GM12875 (cell line): ENCODE results near the gene CRACR2B.
A peak's percentile ranks its signal among the peaks of the same experiment; 100 is the strongest.

Experiments used
- H3K4me3 ChIP-seq: one replicate; pipeline ENCODE4 v1.5.1; 2011; ENCODE audit warnings: low read depth, low read length, control low read depth
- TF ChIP-seq, protein P1 (sequence below): IDR thresholded peaks from 2 replicates; pipeline ENCODE4 v1.5.1; 2011; ENCODE audit warnings: low read depth, mild to moderate bottlenecking, control low read depth, inconsistent platforms, low read length, moderate library complexity, borderline replicate concordance; ENCODE audit not compliant: insufficient read depth

Gene CRACR2B

DNA sequence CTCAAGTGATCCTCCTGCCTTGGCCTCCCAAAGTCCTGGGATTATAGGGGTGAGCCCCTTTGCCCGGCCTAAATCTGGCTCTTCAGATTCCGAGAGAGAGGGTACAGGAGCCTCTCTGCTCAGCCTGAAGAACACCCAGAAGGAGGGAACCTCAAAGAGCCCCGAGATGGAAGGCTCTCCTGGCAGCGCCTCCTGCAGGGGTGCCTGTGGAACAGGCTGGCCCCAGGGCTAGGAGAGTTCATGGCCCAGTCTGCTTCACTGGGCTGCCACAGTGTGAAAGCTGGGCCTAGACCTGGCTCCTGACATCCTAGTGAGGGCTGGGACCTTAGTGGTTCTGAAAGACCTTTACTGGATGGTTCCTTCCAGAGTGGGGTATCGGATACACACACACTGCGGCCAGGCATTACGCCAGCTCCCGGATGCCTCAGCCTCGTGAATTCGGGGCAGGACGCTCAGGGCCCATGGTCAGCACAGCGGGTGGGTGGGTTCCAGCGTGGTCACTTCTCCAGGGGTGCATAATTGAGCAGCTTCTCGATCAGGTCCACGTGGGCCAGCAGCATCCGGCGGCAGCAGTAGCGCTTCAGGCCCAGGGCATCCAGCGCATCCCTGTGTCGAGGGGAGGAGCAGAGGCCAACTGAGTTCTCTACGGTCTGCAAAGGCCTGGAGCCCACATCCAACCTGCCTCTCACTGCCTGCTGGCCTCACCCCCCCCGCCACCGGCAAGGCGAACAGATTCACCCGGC is 12.3 kb downstream of the CRACR2B start:
- TF ChIP-seq, protein P1, sequence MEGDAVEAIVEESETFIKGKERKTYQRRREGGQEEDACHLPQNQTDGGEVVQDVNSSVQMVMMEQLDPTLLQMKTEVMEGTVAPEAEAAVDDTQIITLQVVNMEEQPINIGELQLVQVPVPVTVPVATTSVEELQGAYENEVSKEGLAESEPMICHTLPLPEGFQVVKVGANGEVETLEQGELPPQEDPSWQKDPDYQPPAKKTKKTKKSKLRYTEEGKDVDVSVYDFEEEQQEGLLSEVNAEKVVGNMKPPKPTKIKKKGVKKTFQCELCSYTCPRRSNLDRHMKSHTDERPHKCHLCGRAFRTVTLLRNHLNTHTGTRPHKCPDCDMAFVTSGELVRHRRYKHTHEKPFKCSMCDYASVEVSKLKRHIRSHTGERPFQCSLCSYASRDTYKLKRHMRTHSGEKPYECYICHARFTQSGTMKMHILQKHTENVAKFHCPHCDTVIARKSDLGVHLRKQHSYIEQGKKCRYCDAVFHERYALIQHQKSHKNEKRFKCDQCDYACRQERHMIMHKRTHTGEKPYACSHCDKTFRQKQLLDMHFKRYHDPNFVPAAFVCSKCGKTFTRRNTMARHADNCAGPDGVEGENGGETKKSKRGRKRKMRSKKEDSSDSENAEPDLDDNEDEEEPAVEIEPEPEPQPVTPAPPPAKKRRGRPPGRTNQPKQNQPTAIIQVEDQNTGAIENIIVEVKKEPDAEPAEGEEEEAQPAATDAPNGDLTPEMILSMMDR, result peak; percentile 30; the same call in 1 of the 2 replicates
- H3K4me3 ChIP-seq, result no peak overlapping the region

DNA sequence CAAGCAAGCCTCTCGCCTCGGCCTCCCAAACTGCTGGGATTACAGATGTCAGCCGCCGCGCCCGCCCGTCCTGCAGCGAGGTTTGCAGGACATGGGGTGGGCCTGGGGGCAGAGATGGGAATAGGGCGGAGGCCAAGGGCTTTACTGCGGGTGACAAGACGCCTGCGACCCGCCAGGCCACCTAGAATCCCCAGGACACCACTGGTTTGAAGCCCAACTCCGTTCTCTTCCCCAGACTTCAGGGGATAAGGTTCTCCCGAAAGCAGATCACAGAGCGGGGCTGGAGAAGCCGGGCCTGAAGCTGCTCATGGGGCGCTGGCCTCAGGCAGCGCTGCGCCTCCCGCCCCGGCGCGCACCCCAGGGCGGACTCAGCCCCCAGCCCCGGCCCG is 14.3 kb downstream of the CRACR2B start:
- TF ChIP-seq, protein P1, result no peak
- peak overlapping the region; percentile 97 for H3K4me3 ChIP-seq

DNA sequence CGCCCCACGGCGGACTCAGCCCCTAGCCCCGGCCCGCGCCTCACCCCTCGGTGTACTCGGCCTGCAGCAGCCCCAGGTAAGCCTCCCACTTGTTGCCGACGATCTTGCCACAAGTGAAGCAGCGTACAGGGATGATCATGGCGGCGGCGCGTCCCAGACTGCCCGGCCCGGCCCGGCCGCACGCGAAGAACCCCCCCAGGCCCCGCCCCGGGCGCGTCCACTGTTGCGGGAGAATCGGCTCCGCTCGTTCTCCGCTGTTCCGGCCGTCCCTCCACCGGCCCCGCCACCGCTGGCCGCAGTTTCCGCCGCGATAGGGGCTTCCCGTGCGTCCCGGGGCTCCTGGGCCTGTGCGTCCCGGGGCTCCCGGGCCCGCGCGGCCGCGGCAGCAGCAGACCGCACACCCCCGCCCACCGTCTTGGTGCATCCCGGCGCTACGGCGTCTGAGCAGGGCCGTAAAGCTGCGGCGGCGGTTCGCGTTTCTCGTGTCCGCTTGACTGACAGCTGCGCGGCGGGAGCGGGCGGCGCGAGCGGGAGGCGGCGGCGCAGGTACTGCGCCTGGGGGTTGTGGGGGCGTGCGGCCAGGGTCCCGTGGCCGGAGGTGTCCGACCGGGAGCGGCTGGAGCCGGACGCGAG is 14.8 kb downstream of the CRACR2B start, which contains the start of the genes POLR2L and TSPAN4:
TSS of gene POLR2L (minus strand) at position 160 of the 633 bp plus-strand sequence. CDS start at position 139, 21 bp downstream.
TSS of gene TSPAN4 (plus strand) at position 483 of the 633 bp plus-strand sequence. CDS start 7,453 bp downstream, outside the sequence.
- peak within 1 kb of the TSS; percentile 97 for H3K4me3 ChIP-seq
- TF ChIP-seq, protein P1, result no peak

DNA sequence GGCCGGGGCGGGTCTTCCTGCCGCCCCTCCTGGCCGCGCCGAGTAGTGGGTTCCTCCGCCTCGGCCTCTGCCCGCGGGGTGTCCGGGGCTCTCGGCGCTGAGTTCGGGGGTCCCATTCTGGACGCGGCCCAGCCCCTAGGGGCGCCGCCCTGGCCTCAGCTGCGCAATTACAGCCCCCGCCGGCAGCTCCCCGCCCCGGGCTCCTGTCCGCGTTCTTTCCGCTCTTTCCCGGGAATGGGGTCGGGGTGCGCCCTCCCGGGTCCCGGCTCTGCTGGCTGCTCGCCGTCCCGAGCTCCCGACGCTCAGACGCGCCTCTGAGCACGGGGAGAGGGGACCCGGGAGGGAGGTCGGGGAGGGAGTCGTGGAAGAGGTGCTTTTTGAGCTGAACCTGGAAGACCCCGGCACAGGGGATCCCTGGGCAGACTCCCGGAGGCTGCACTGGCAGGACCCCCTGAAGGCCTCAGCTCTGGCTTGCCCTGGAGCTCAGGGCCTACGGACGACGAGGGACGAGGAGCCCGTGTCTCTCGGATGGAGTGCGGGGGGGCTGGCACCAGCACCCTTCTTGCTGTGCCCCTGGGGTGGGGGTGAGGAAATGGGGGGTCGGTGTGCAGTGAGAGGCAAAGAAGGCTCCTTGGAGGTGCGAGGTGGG is 15.5 kb downstream of the CRACR2B start:
- peak overlapping the region; percentile 97 for H3K4me3 ChIP-seq
- TF ChIP-seq, protein P1, result peak; percentile 15; the same call in 1 of the 2 replicates

DNA sequence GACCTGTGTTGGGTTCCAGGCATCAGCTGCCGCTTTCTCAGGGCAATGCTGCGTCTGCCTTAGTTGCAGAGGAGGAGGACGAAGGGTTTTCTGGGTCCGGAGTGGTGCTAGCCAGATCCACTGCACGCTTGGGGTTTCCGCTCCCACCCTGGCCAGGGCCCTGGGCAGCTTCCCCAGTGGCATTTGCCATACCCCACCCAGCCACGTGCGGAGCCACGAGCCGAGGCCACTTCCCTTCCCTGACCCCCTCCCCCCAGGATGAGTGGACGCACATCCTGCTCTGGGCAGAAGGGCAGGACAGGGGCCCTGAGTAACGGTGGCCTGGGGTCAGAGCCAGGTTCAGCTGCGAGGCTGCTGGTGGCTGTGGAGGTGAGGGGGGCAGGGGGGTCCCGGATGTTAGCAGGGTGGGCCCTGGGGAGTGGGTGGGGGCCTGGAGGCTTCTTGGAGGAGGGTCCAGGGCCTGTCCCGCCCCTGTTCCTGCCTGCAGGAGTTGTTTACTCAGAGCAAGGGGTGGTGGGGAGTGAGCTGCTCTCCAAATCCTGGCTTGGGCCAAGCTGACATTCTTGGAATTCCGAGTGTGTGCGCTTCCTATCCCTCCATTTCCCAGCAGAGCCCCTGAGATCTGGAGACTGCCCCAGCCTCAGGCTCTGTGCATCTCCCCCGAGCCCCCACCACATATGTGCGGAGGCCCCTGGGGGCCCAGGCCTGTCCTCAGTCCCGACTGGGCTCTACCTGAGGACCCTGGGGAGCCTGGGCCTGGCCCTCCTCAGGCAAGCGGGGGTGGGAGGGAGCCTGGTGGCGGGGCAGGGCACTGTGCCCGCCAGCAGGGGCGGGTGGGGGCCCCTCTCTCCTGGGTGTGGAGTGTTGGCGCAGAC is 16.3 kb downstream of the CRACR2B start:
- TF ChIP-seq, protein P1, result no peak
- no peak overlapping the region for H3K4me3 ChIP-seq
